Measurements from ENCODE around the gene STK17B. TPM values are rescaled to one million over a fixed set of nuclear protein-coding genes. Genes with fewer than 3 reads are reported as not detected.
A peak's percentile ranks its signal among the peaks of the same experiment; 100 is the strongest.
"Not testable (repeated sequence)": the region's sequence is repeated elsewhere in the genome, so short reads cannot be mapped to it uniquely, and the experiment has no call there.

STK17B gene
- total RNA-seq, 2 experiments from 2014 or later, result 141 to 143 TPM

- DNase-seq, result no peak
- H3K4me1 Mint-ChIP-seq (ENCODE audit: low read depth), result peaks cover 41% of the 10 kb centered on the region
- no peak overlapping the region for H3K27ac Mint-ChIP-seq
- H3K9me3 Mint-ChIP-seq, result no peaks in the 10 kb centered on the region
- H3K27me3 Mint-ChIP-seq (ENCODE audit: low read depth), result no peaks in the 10 kb centered on the region
- CTCF ChIA-PET, result interaction anchor here (0.8 to 2.4 kb wide), 5 partner anchors 14 to 71 kb away, joined by 3 to 7 read pairs (median 5); no protein-coding TSS in a partner anchor
- no peak overlapping the region for H3K4me3 Mint-ChIP-seq
- no peaks in the 10 kb centered on the region for H3K36me3 Mint-ChIP-seq (ENCODE audit: low read depth)
- intact Hi-C loops (cut with micrococcal nuclease), result loop anchor here (1.0 kb wide), 2 partner anchors 37 to 172 kb away; no protein-coding TSS in a partner anchor
Observed at GRCh38 chr2:196205011-196205766, 33.8 kb upstream of the STK17B start.

- no peaks in the 10 kb centered on the region for H3K36me3 Mint-ChIP-seq (ENCODE audit: low read depth)
- peaks cover 44% of the 10 kb centered on the region for H3K4me1 Mint-ChIP-seq (ENCODE audit: low read depth)
- CTCF ChIA-PET, result interaction anchor here (0.7 to 1.5 kb wide), 9 partner anchors 9 to 123 kb away, joined by 3 to 6 read pairs (median 3); no protein-coding TSS in a partner anchor
- DNase-seq, result no peak
- H3K9me3 Mint-ChIP-seq, result no peaks in the 10 kb centered on the region
- intact Hi-C loops (cut with micrococcal nuclease), result loop anchor here (2.0 kb wide), 1 partner anchor 715 kb away; no protein-coding TSS in a partner anchor
- peak overlapping the region; percentile 56 for H3K27ac Mint-ChIP-seq
- no peaks in the 10 kb centered on the region for H3K27me3 Mint-ChIP-seq (ENCODE audit: low read depth)
- H3K4me3 Mint-ChIP-seq, result peak overlapping the region; percentile 15
Observed at GRCh38 chr2:196201229-196202009, 30.0 kb upstream of the STK17B start.

- intact Hi-C loops (cut with micrococcal nuclease), result loop anchor here (1.0 to 2.0 kb wide), 11 partner anchors 9 to 714 kb away; no protein-coding TSS in a partner anchor
- peak overlapping the region; percentile 56 for H3K27ac Mint-ChIP-seq
- DNase-seq, result peak; percentile 72
- H3K27me3 Mint-ChIP-seq (ENCODE audit: low read depth), result no peaks in the 10 kb centered on the region
- peaks cover 52% of the 10 kb centered on the region for H3K4me1 Mint-ChIP-seq (ENCODE audit: low read depth)
- no peaks in the 10 kb centered on the region for H3K9me3 Mint-ChIP-seq
- no peak overlapping the region for H3K4me3 Mint-ChIP-seq
- H3K36me3 Mint-ChIP-seq (ENCODE audit: low read depth), result no peaks in the 10 kb centered on the region
- CTCF ChIA-PET, result interaction anchor here (0.7 to 1.4 kb wide), 8 partner anchors 9 to 122 kb away, joined by 3 to 6 read pairs (median 3); no protein-coding TSS in a partner anchor
Observed at GRCh38 chr2:196200557-196200956, 29.2 kb upstream of the STK17B start.

GRCh38 chr2:196195758-196196157 lies 24.4 kb upstream of the STK17B start:
- no peak overlapping the region for H3K4me3 Mint-ChIP-seq
- DNase-seq, result no peak
- no peaks in the 10 kb centered on the region for H3K36me3 Mint-ChIP-seq (ENCODE audit: low read depth)
- H3K9me3 Mint-ChIP-seq, result no peaks in the 10 kb centered on the region
- H3K27ac Mint-ChIP-seq, result peak overlapping the region; percentile 5
- intact Hi-C loops (cut with micrococcal nuclease), result loop anchor here (2.0 kb wide), 1 partner anchor 15 kb away; no protein-coding TSS in a partner anchor
- CTCF ChIA-PET, result interaction anchor here (0.7 to 1.9 kb wide), 5 partner anchors 12 to 81 kb away, joined by 3 to 6 read pairs (median 4); no protein-coding TSS in a partner anchor
- no peaks in the 10 kb centered on the region for H3K27me3 Mint-ChIP-seq (ENCODE audit: low read depth)
- peaks cover 66% of the 10 kb centered on the region for H3K4me1 Mint-ChIP-seq (ENCODE audit: low read depth)

GRCh38 chr2:196195302-196195701 lies 23.9 kb upstream of the STK17B start:
- intact Hi-C loops (cut with micrococcal nuclease), result loop anchor here (2.0 kb wide), 1 partner anchor 15 kb away; no protein-coding TSS in a partner anchor
- Mint-ChIP-seq H3K36me3 (ENCODE audit: low read depth) (no peaks in the 10 kb centered on the region), H3K27ac (no peak overlapping the region), H3K4me3 (peak overlapping the region; percentile 32), H3K9me3 (no peaks in the 10 kb centered on the region), H3K27me3 (ENCODE audit: low read depth) (no peaks in the 10 kb centered on the region), H3K4me1 (ENCODE audit: low read depth) (peaks cover 66% of the 10 kb centered on the region)
- CTCF ChIA-PET, result interaction anchor here (0.7 to 1.9 kb wide), 5 partner anchors 11 to 81 kb away, joined by 3 to 6 read pairs (median 5); no protein-coding TSS in a partner anchor
- no peak for DNase-seq

GRCh38 chr2:196191541-196191940 lies 20.2 kb upstream of the STK17B start:
- no peaks in the 10 kb centered on the region for H3K27me3 Mint-ChIP-seq (ENCODE audit: low read depth)
- peaks cover 3% of the 10 kb centered on the region for H3K36me3 Mint-ChIP-seq (ENCODE audit: low read depth)
- H3K4me3 Mint-ChIP-seq, result no peak overlapping the region
- intact Hi-C loops (cut with micrococcal nuclease), result loop anchor here (1.0 kb wide), 1 partner anchor 9 kb away; no protein-coding TSS in a partner anchor
- CTCF ChIA-PET, result interaction anchor here (1.3 to 1.7 kb wide), 2 partner anchors 8 to 14 kb away, joined by 3 to 5 read pairs; no protein-coding TSS in a partner anchor
- DNase-seq, result no peak
- H3K27ac Mint-ChIP-seq, result no peak overlapping the region
- peaks cover 65% of the 10 kb centered on the region for H3K4me1 Mint-ChIP-seq (ENCODE audit: low read depth)
- peaks cover 7% of the 10 kb centered on the region for H3K9me3 Mint-ChIP-seq

- Mint-ChIP-seq H3K9me3 (peaks cover 7% of the 10 kb centered on the region), H3K4me3 (no peak overlapping the region), H3K36me3 (ENCODE audit: low read depth) (peaks cover 3% of the 10 kb centered on the region), H3K27ac (no peak overlapping the region), H3K27me3 (ENCODE audit: low read depth) (no peaks in the 10 kb centered on the region), H3K4me1 (ENCODE audit: low read depth) (peaks cover 78% of the 10 kb centered on the region)
- DNase-seq, result no peak
- CTCF ChIA-PET, result interaction anchor here (1.5 kb wide), 1 partner anchor 9 kb away, joined by 5 read pairs; no protein-coding TSS in a partner anchor
- intact Hi-C loops (cut with micrococcal nuclease), result no loop called here
Observed at GRCh38 chr2:196187898-196188458, 16.6 kb upstream of the STK17B start.

- H3K27me3 Mint-ChIP-seq (ENCODE audit: low read depth); H3K4me3 Mint-ChIP-seq; H3K9me3 Mint-ChIP-seq; H3K36me3 Mint-ChIP-seq (ENCODE audit: low read depth); intact Hi-C loops (cut with micrococcal nuclease); DNase-seq: not testable (repeated sequence)
- Mint-ChIP-seq H3K4me1 (ENCODE audit: low read depth) (peaks cover 80% of the 10 kb centered on the region), H3K27ac (peak overlapping the region; percentile 56)
- CTCF ChIA-PET, result interaction anchor here (1.0 to 1.5 kb wide), 2 partner anchors 9 to 14 kb away, joined by 3 to 5 read pairs; no protein-coding TSS in a partner anchor
Observed at GRCh38 chr2:196187175-196187700, 15.9 kb upstream of the STK17B start.

GRCh38 chr2:196186266-196186980 lies 15.0 kb upstream of the STK17B start:
- Mint-ChIP-seq H3K27me3 (ENCODE audit: low read depth) (no peaks in the 10 kb centered on the region), H3K9me3 (peaks cover 7% of the 10 kb centered on the region), H3K27ac (no peak overlapping the region), H3K4me3 (no peak overlapping the region), H3K36me3 (ENCODE audit: low read depth) (peaks cover 3% of the 10 kb centered on the region), H3K4me1 (ENCODE audit: low read depth) (peaks cover 80% of the 10 kb centered on the region)
- DNase-seq, result no peak
- CTCF ChIA-PET, result interaction anchor here (1.0 to 1.5 kb wide), 3 partner anchors 8 to 14 kb away, joined by 3 to 5 read pairs (median 3); no protein-coding TSS in a partner anchor
- intact Hi-C loops (cut with micrococcal nuclease), result no loop called here

GRCh38 chr2:196184921-196185320 lies 13.5 kb upstream of the STK17B start:
- intact Hi-C loops (cut with micrococcal nuclease), result no loop called here
- Mint-ChIP-seq H3K9me3 (peaks cover 7% of the 10 kb centered on the region), H3K4me1 (ENCODE audit: low read depth) (peaks cover 82% of the 10 kb centered on the region), H3K36me3 (ENCODE audit: low read depth) (peaks cover 3% of the 10 kb centered on the region), H3K27ac (peak overlapping the region; percentile 89), H3K27me3 (ENCODE audit: low read depth) (no peaks in the 10 kb centered on the region), H3K4me3 (no peak overlapping the region)
- CTCF ChIA-PET, result interaction anchor here (0.6 to 1.2 kb wide), 4 partner anchors 12 to 108 kb away, joined by 3 to 5 read pairs (median 4); no protein-coding TSS in a partner anchor
- peak; percentile 27 for DNase-seq
